ENCODE results near the gene DPM3. TPM values are rescaled to one million over a fixed set of nuclear protein-coding genes. Genes with fewer than 3 reads are reported as not detected.

The DPM3 gene
- total RNA-seq, 3 donors from 2014 or later, result 76.3 to 106 (median 78.4) TPM

GRCh38 chr1:155092131-155092530 is 48.2 kb downstream of the DPM3 start:
- no peaks in the 10 kb centered on the region for H3K9me3 ChIP-seq
- H3K4me3 ChIP-seq, result no peak overlapping the region
- intact Hi-C loops (cut with DNase I, micrococcal nuclease), result loop anchor here (2.0 to 5.0 kb wide), 2 partner anchors 75 to 77 kb away; no protein-coding TSS in a partner anchor
- H3K4me1 ChIP-seq (ENCODE audit: low read depth), result peaks cover 9% of the 10 kb centered on the region
- DNase-seq (no peak), ATAC-seq (no peak)
- no peaks in the 10 kb centered on the region for H3K36me3 ChIP-seq (ENCODE audit: low read depth)
- no peak for TF ChIP-seq CTCF (IDR thresholded peaks at IDR 0.05)

GRCh38 chr1:155091071-155092051 is 49.0 kb downstream of the DPM3 start:
- no peaks in the 10 kb centered on the region for H3K36me3 ChIP-seq (ENCODE audit: low read depth)
- TF ChIP-seq CTCF (IDR thresholded peaks at IDR 0.05), result peak; percentile 96
- ATAC-seq (peak; percentile 84), DNase-seq (peak; percentile 80 to 86 (median 86))
- H3K4me1 ChIP-seq (ENCODE audit: low read depth), result peaks cover 9% of the 10 kb centered on the region
- no peaks in the 10 kb centered on the region for H3K9me3 ChIP-seq
- intact Hi-C loops (cut with DNase I, micrococcal nuclease), result loop anchor here (2.0 to 5.0 kb wide), 2 partner anchors 76 to 77 kb away; no protein-coding TSS in a partner anchor
- H3K4me3 ChIP-seq, result no peak overlapping the region

Other genes starting within 250 kb of the DPM3 start
- 10 to 100 TPM; 28.4 to 37.6 (median 35.8) TPM for gene PMVK, start 203.8 kb downstream of the DPM3 start, total RNA-seq
- gene PBXIP1, start 184.4 kb downstream of the DPM3 start, total RNA-seq, result 100 to 1,000 TPM in 1 of 3 donors, 10 to 100 TPM in 2; 35.6 to 146 (median 49.4) TPM
- gene PYGO2, start 178.7 kb downstream of the DPM3 start, total RNA-seq, result 10 to 100 TPM; 22.8 to 34.3 (median 25.8) TPM
- gene SHC1, start 169.8 kb downstream of the DPM3 start, total RNA-seq, result 100 to 1,000 TPM in 2 of 3 donors, 10 to 100 TPM in 1; 92.7 to 130 (median 122) TPM
- gene CKS1B, start 165.8 kb downstream of the DPM3 start, total RNA-seq, result 10 to 100 TPM; 26.8 to 52.4 (median 29.3) TPM
- gene FLAD1, start 157.2 kb downstream of the DPM3 start, total RNA-seq, result 10 to 100 TPM; 28.4 to 40.4 (median 31.2) TPM
- gene LENEP, start 146.9 kb downstream of the DPM3 start, total RNA-seq, result under 1 TPM in 2 of 3 donors, not detected in 1; 0.60 to 0.76 TPM
- 100 to 1,000 TPM; 175 to 313 (median 255) TPM for gene ZBTB7B, start 137.7 kb downstream of the DPM3 start, total RNA-seq
- gene DCST2, start 106.8 kb downstream of the DPM3 start, total RNA-seq, result 1 to 10 TPM; 1.7 to 3.3 (median 2.3) TPM
- gene DCST1, start 106.7 kb downstream of the DPM3 start, total RNA-seq, result under 1 TPM in 2 of 3 donors, not detected in 1; 0.19 to 0.20 TPM
- gene ADAM15, start 89.2 kb downstream of the DPM3 start, total RNA-seq, result 100 to 1,000 TPM in 1 of 3 donors, 10 to 100 TPM in 2; 71.8 to 148 (median 79.7) TPM
- 10 to 100 TPM; 12.3 to 27.2 (median 26.4) TPM for gene EFNA4, start 76.8 kb downstream of the DPM3 start, total RNA-seq
- gene EFNA3, start 61.7 kb downstream of the DPM3 start, total RNA-seq, result 10 to 100 TPM in 1 of 3 donors, 1 to 10 TPM in 2; 2.1 to 17.4 (median 5.6) TPM
- gene EFNA1, start 12.7 kb downstream of the DPM3 start, total RNA-seq, result 100 to 1,000 TPM in 2 of 3 donors, 10 to 100 TPM in 1; 46.3 to 198 (median 110) TPM
- gene SLC50A1, start 4.7 kb downstream of the DPM3 start, total RNA-seq, result 10 to 100 TPM; 38.7 to 95.8 (median 66.4) TPM
- 100 to 1,000 TPM; 162 to 190 (median 176) TPM for gene KRTCAP2, start 32.8 kb upstream of the DPM3 start, total RNA-seq
- gene TRIM46, start 33.3 kb upstream of the DPM3 start, total RNA-seq, result under 1 TPM; 0.26 to 0.76 (median 0.39) TPM
- gene THBS3, start 67.4 kb upstream of the DPM3 start, total RNA-seq, result 10 to 100 TPM; 22.4 to 35.9 (median 33.9) TPM
- 10 to 100 TPM; 26.1 to 41.1 (median 35.6) TPM for gene MTX1, start 68.2 kb upstream of the DPM3 start, total RNA-seq
- 10 to 100 TPM; 16.9 to 42.6 (median 20.4) TPM for gene ENTREP3, start 115.0 kb upstream of the DPM3 start, total RNA-seq
- 10 to 100 TPM; 43.6 to 53.4 (median 46.8) TPM for gene SCAMP3, start 121.8 kb upstream of the DPM3 start, total RNA-seq
- gene CLK2, start 133.0 kb upstream of the DPM3 start, total RNA-seq, result 10 to 100 TPM; 43.7 to 51.7 (median 47.8) TPM
- 10 to 100 TPM; 10.3 to 15.6 (median 10.8) TPM for gene HCN3, start 136.9 kb upstream of the DPM3 start, total RNA-seq
- gene PKLR, start 160.9 kb upstream of the DPM3 start, total RNA-seq, result 1 to 10 TPM in 2 of 3 donors, under 1 TPM in 1; 0.63 to 2.0 (median 1.5) TPM
- gene FDPS, start 168.3 kb upstream of the DPM3 start, total RNA-seq, result 100 to 1,000 TPM; 130 to 244 (median 222) TPM
- gene RUSC1, start 180.4 kb upstream of the DPM3 start, total RNA-seq, result 10 to 100 TPM; 58.9 to 79.4 (median 60.6) TPM